Measurements from ENCODE around the gene DAAM2.

The DAAM2 gene

GRCh38 chr6:39913391-39913916, 121.3 kb downstream of the DAAM2 start:
- DNase-seq = no peak

- DNase-seq = no peak
Observed at GRCh38 chr6:39914239-39914638, 122.1 kb downstream of the DAAM2 start.

- DNase-seq = no peak
Observed at GRCh38 chr6:39915866-39916265, 123.7 kb downstream of the DAAM2 start.

GRCh38 chr6:39917329-39917728, 125.2 kb downstream of the DAAM2 start:
- no peak for DNase-seq

- no peak for DNase-seq
Observed at GRCh38 chr6:39917981-39918380, 125.8 kb downstream of the DAAM2 start.

GRCh38 chr6:39918831-39919230, 126.7 kb downstream of the DAAM2 start:
- no peak for DNase-seq

GRCh38 chr6:39920157-39920556, 128.0 kb downstream of the DAAM2 start:
- DNase-seq = no peak

GRCh38 chr6:39922821-39923220, 130.6 kb downstream of the DAAM2 start:
- DNase-seq = no peak

GRCh38 chr6:39923394-39923793, 131.2 kb downstream of the DAAM2 start:
- peak; percentile 27 for DNase-seq

- DNase-seq = peak; percentile 27
Observed at GRCh38 chr6:39923861-39924260, 131.7 kb downstream of the DAAM2 start.

GRCh38 chr6:39924283-39924682, 132.1 kb downstream of the DAAM2 start:
- DNase-seq = no peak

- DNase-seq = no peak
Observed at GRCh38 chr6:39925191-39925930, 133.2 kb downstream of the DAAM2 start.

GRCh38 chr6:39925931-39926290, 133.7 kb downstream of the DAAM2 start:
- DNase-seq = no peak

GRCh38 chr6:39926668-39927067, 134.5 kb downstream of the DAAM2 start:
- no peak for DNase-seq

GRCh38 chr6:39927159-39927558, 135.0 kb downstream of the DAAM2 start:
- DNase-seq = no peak

- DNase-seq = no peak
Observed at GRCh38 chr6:39929039-39929732, 137.0 kb downstream of the DAAM2 start.

GRCh38 chr6:39929733-39930461, 137.7 kb downstream of the DAAM2 start:
- no peak for DNase-seq

GRCh38 chr6:39930540-39930939, 138.4 kb downstream of the DAAM2 start:
- no peak for DNase-seq

- DNase-seq = no peak
Observed at GRCh38 chr6:39931607-39932006, 139.4 kb downstream of the DAAM2 start.

- no peak for DNase-seq
Observed at GRCh38 chr6:39932386-39932910, 140.3 kb downstream of the DAAM2 start.

GRCh38 chr6:39933669-39934130, 141.5 kb downstream of the DAAM2 start:
- DNase-seq = no peak

- peak; percentile 52 for DNase-seq
Observed at GRCh38 chr6:39934131-39934757, 142.1 kb downstream of the DAAM2 start, which contains the start of gene MOCS1. TSS of gene MOCS1 (minus strand) at chr6:39934462. CDS start at chr6:39934417, 45 bp downstream.

GRCh38 chr6:39935241-39935640, 143.1 kb downstream of the DAAM2 start:
- no peak for DNase-seq

All from NCI-H774 (cell line).